Measurements from ENCODE around the gene VPS37D.

VPS37D gene

GRCh38 chr7:73703757-73704639, 36.4 kb downstream of the VPS37D start:
- TF ChIP-seq EGR1 (IDR thresholded peaks at IDR 0.05) (no peak), NFIC (IDR thresholded peaks at IDR 0.05) (no peak), TAF1 (IDR thresholded peaks at IDR 0.05; ENCODE audit: low read depth) (no peak), REST (IDR thresholded peaks at IDR 0.05; ENCODE audit: low read depth) (no peak), EP300 (IDR thresholded peaks at IDR 0.05; ENCODE audit: borderline replicate concordance) (no peak), CREB1 (IDR thresholded peaks at IDR 0.05; ENCODE audit: low read depth) (no peak), USF1 (IDR thresholded peaks at IDR 0.05) (no peak), MAX (IDR thresholded peaks at IDR 0.05) (no peak), RAD21 (IDR thresholded peaks at IDR 0.05; ENCODE audit: low read depth) (no peak), TEAD4 (IDR thresholded peaks at IDR 0.05) (no peak), TCF12 (IDR thresholded peaks at IDR 0.05; ENCODE audit: low read depth) (no peak), FOXM1 (IDR thresholded peaks at IDR 0.05; ENCODE audit: borderline replicate concordance, low read depth) (no peak), CEBPB (IDR thresholded peaks at IDR 0.05) (no peak), YY1 (IDR thresholded peaks at IDR 0.05; ENCODE audit: low read depth) (no peak), ZBTB7A (IDR thresholded peaks at IDR 0.05; ENCODE audit: low read depth) (no peak)

GRCh38 chr7:73704640-73705550, 37.3 kb downstream of the VPS37D start:
- TF ChIP-seq MAX (IDR thresholded peaks at IDR 0.05) = no peak
- no peak for TF ChIP-seq EGR1 (IDR thresholded peaks at IDR 0.05)
- TF ChIP-seq TEAD4 (IDR thresholded peaks at IDR 0.05) = no peak
- TF ChIP-seq FOXM1 (IDR thresholded peaks at IDR 0.05; ENCODE audit: borderline replicate concordance, low read depth) = no peak
- TF ChIP-seq TAF1 (IDR thresholded peaks at IDR 0.05; ENCODE audit: low read depth) = no peak
- no peak for TF ChIP-seq REST (IDR thresholded peaks at IDR 0.05; ENCODE audit: low read depth)
- no peak for TF ChIP-seq EP300 (IDR thresholded peaks at IDR 0.05; ENCODE audit: borderline replicate concordance)
- TF ChIP-seq TCF12 (IDR thresholded peaks at IDR 0.05; ENCODE audit: low read depth) = no peak
- no peak for TF ChIP-seq CREB1 (IDR thresholded peaks at IDR 0.05; ENCODE audit: low read depth)

- no peak for TF ChIP-seq RAD21 (IDR thresholded peaks at IDR 0.05; ENCODE audit: low read depth)
- TF ChIP-seq MAX (IDR thresholded peaks at IDR 0.05) = no peak
- no peak for TF ChIP-seq TEAD4 (IDR thresholded peaks at IDR 0.05)
- no peak for TF ChIP-seq NFIC (IDR thresholded peaks at IDR 0.05)
- no peak for TF ChIP-seq EGR1 (IDR thresholded peaks at IDR 0.05)
- no peak for TF ChIP-seq YY1 (IDR thresholded peaks at IDR 0.05; ENCODE audit: low read depth)
- TF ChIP-seq CREB1 (IDR thresholded peaks at IDR 0.05; ENCODE audit: low read depth) = no peak
- TF ChIP-seq TAF1 (IDR thresholded peaks at IDR 0.05; ENCODE audit: low read depth) = no peak
- no peak for TF ChIP-seq ZBTB7A (IDR thresholded peaks at IDR 0.05; ENCODE audit: low read depth)
- TF ChIP-seq USF1 (IDR thresholded peaks at IDR 0.05) = no peak
- TF ChIP-seq CEBPB (IDR thresholded peaks at IDR 0.05) = no peak
- no peak for TF ChIP-seq REST (IDR thresholded peaks at IDR 0.05; ENCODE audit: low read depth)
- TF ChIP-seq EP300 (IDR thresholded peaks at IDR 0.05; ENCODE audit: borderline replicate concordance) = no peak
- no peak for TF ChIP-seq TCF12 (IDR thresholded peaks at IDR 0.05; ENCODE audit: low read depth)
- no peak for TF ChIP-seq FOXM1 (IDR thresholded peaks at IDR 0.05; ENCODE audit: borderline replicate concordance, low read depth)
These were observed 37.9 kb downstream of the VPS37D start for GRCh38 chr7:73705551-73705920.

All from Ishikawa (cell line).